T-helper 1 cell treated with Interleukin-12 subunit alpha and Interleukin-12 subunit beta and Interleukin-4 antibody, amounts not matched to agents 30 ng/mL and 1 ng/mL, for 36 hours (primary cell): ENCODE results near the gene RPL26. TPM values are rescaled to one million over a fixed set of nuclear protein-coding genes. Genes with fewer than 3 reads are reported as not detected.

Experiments used
- intact Hi-C: fragments of 100-400 bp; cut with micrococcal nuclease; formaldehyde crosslinking; loops from one replicate; pipeline ENCODE4 v1.15.1; 2024
- total RNA-seq: library from RNA; stranded (reverse); gene quantifications from 2 replicates; pipeline ENCODE4 v1.2.3, GENCODE V29; 2022

The RPL26 gene
- total RNA-seq: 1,712 and 1,733 TPM in 2 replicates

- intact Hi-C loops: loop anchor here (1.0 to 10.0 kb wide), 13 partner anchors 28 to 1741 kb away; partner anchors contain the start of genes KIAA0753, MYH10, PER1 and PFAS
These were observed at the start of gene RPL26 for GRCh38 chr17:8383143-8383822. Gene RPL26, minus strand, starts transcription at chr17:8383193. Its CDS starts 883 bp downstream, at chr17:8382310.

- intact Hi-C loops: loop anchor here (10.0 kb wide), 2 partner anchors 276 to 576 kb away; partner anchors contain the start of genes CYB5D1, NAA38, PER1 and TMEM88
These were observed 48.0 kb upstream of the RPL26 start for GRCh38 chr17:8430966-8431365.

DNA sequence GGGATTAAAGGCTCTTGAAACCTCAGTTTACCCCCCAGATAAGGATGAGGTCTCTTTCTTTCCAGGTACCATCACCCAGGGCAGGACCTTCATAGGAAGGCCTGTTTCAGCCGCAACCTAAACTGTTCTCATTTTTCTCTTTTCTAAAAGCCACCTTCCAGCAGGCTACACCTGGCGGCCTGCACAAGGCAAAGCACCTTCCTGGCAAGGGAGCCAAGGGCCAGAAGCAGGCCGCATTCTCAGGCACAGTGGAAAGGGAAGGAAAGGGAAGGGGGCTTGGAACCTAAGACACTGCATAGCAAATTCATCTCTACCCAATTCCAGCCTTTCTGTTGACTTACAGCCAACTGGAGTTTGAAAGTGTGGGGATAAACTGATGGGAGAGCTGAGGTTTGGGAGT lies 43.8 kb upstream of the RPL26 start:
- intact Hi-C loops: no loop called here

GRCh38 chr17:8426094-8426720 lies 43.2 kb upstream of the RPL26 start:
- intact Hi-C loops: no loop called here

DNA sequence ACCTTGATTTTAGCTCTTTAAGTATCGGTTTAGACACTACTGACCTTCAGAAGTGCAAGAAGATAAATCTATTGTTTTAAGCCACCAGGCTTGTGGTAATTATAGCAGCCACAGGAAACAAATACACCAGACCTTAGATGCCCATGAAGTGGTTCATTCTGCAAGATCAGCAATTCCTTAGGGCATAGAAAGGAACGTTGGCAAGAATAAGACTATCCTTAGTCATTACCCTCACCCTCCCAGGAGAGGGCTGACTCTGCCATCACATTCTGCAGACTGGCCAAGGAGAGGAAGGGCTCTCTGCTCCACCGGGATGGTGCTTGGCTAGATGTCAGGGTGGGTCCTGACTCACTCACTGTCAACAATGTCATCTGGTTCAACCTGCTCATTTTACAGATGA lies 38.6 kb upstream of the RPL26 start:
- intact Hi-C loops: no loop called here

DNA sequence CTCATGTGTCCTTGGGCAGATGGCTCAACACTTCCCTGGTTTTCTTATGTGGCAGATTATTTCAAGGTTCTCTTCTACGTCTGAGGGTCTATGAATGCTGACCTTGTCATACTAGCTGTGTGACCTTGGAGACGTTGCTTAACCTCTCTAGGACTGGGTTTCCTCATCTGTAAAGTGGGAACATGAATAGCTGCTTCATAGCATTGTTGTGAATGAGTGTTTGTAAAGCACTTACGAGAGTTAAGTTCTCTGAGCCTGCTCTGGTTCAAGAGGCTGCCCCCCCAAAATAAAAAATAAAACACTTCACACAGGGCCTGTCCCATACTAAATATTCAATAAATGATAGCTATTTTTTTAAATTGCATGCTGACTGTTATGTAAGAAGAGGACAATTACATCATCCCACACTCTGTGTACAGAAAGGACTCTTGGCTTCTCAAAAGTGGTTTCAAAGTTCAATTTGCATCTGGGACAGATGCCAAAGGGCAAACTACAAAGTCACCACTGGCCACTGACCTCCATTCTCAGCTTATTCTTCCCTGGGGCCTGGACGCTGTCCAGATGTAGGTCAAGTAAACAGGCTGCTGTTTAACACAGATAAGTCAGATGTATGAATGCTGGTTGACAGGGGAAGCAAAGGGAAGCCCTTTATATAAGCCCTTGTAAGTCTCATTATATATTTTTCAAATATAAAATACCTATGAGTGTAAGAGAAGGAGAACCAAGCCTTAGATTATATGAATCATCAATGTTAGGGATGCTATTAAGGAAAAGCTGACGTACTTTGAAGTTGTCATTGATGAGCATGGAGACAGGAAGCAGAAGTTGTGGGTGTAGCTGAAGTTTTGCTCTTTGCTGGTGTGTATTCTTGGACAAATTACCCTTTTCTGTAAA lies 37.3 kb upstream of the RPL26 start:
- intact Hi-C loops: no loop called here

DNA sequence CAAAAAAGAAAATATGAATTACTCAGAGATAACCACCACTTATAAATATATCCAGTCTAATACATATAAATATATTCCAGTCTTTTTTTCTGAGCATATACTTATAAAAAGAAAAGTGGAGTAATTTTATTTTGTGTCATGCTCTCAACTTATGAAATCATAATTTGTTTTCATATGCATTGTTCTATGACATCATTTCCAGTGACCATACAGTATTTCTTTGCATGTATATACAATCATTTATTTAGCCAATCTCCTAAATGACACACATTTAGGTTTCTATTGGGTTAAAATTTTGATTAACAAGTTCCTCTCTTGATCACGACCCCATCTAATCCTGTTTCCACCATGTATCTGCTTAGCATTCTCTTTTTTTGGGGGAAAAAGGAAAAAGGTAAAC lies 36.3 kb upstream of the RPL26 start:
- intact Hi-C loops: no loop called here

DNA sequence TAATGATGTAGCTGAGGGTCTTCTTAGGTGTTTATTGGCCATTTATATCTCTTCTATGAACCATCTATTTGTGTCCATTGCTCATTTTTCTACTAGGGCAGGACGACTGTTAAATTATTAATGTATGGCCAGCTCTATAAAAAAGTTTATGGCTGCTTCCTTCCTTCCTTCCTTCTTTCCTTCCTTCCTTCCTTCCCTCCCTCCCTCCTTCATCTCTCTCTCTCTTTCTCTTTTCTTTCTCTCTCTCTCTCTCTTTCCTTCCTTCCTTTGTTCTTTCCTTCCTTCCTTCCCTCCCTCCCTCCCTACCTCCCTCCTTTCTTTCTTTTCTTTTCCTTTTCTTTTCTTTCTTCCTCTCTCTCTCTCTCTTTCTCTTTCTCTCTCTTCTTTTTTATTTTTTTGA lies 35.5 kb upstream of the RPL26 start:
- intact Hi-C loops: no loop called here

- intact Hi-C loops: no loop called here
These were observed 34.8 kb upstream of the RPL26 start for GRCh38 chr17:8417806-8418205.

DNA sequence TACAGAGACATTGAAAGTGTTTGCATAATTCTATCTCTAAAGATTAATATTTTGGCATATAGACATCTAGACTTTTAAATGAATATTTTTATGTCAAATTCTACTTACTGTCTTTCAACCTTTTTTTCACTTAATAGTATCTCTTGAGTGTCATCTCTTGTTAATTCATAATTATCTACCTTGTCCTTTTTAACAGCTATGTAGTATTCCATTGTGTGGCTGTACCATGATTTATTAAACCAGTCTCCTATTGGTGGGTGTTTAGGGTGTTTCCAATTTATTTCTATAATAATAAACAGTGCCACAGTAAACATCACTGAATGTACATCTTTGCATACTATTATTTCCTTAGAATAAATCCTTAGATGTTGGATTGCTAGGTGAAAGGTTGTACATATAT lies 30.9 kb upstream of the RPL26 start:
- intact Hi-C loops: no loop called here

DNA sequence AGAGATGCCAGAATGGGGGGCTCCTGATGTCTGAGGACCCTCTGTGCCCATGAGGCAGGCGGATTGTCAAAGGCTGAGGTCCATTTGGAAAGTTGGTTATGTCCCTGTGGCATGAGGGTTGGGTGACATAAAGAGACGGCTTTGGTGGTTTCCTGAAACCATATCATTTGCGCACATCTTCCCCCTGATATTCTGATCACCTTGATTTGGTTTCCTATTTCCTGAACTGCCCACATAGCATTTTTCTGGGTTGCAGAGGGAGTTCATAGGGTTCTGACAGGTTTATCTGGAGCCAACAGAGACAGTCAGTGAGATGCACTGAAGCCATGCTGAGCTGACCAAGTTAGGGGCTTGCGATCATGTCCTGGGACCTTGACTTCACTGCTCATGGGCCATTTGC lies 30.3 kb upstream of the RPL26 start:
- intact Hi-C loops: no loop called here

DNA sequence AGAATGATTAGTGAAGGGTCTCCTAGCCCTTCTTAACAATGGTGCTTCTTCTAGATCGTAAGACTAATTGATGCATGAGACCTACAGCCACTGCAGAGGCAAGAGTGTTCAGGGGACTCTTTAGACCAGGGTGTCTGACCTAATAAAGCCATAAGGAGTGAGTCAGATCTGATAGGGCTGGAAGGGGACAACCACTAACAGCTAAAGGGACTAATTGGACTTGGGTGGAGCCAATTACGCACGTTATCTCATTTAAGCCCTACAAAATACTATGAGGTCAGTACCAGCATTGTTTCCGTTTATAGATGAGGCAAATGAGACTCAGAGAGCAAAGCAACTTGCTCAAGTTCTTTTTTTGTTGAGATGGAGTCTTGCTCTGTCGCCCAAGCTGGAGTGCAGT lies 29.1 kb upstream of the RPL26 start:
- intact Hi-C loops: no loop called here

DNA sequence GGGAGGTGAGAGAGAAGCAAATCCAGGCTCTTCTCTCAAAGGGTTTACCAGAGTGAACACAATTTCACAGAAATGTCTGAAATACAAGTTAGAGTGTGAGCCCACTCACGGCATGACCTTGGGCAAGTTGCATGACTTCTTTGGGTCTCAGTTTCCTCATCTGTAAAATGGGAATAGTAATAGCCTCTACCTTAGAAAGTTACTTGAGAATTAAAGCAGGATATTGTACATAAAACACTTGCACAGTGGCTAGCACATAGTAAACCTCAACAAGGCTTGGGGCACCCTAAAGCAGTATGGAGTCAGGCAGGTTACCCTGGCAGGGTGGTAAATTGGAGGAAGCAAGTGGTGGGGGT lies 27.9 kb upstream of the RPL26 start:
- intact Hi-C loops: loop anchor here (1.0 to 2.0 kb wide), 4 partner anchors 24 to 374 kb away; partner anchors contain the start of genes NDEL1 and RPL26

GRCh38 chr17:8409966-8410882 lies 27.2 kb upstream of the RPL26 start:
- intact Hi-C loops: loop anchor here (1.0 to 2.0 kb wide), 4 partner anchors 25 to 375 kb away; partner anchors contain the start of genes NDEL1 and RPL26

- intact Hi-C loops: no loop called here
These were observed 25.4 kb upstream of the RPL26 start for GRCh38 chr17:8408371-8408770.

GRCh38 chr17:8406174-8406573 lies 23.2 kb upstream of the RPL26 start:
- intact Hi-C loops: no loop called here

- intact Hi-C loops: no loop called here
These were observed 22.6 kb upstream of the RPL26 start for GRCh38 chr17:8405499-8406016.

DNA sequence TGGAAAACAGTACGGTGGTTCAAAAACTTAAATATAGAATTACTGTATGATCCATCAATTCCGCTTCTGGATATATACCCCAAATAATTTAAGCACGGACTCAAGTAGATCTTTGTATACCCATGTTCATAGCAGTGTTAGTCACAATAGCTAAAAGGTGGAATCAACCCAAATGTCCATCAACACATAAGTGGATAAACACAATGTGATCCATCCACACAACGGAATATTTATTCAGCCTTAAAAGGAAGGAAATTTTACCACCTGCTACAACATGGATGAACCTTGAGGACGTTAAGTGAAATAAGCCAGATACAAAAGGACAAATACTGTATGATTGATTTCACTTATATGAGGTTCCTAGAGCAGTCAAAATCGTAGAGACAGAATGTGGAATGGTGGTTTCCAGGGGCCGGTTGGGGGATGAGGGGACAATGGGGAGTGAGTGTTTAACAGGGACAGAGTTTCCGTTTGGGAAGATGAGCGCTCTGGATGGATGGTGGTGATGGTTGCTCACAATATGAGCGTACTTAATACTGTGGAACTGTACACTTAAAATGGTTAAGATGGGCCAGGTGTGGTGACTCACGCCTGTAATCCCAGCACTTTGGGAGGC lies 20.0 kb upstream of the RPL26 start:
- intact Hi-C loops: no loop called here

GRCh38 chr17:8401107-8401506 lies 18.1 kb upstream of the RPL26 start:
- intact Hi-C loops: no loop called here

DNA sequence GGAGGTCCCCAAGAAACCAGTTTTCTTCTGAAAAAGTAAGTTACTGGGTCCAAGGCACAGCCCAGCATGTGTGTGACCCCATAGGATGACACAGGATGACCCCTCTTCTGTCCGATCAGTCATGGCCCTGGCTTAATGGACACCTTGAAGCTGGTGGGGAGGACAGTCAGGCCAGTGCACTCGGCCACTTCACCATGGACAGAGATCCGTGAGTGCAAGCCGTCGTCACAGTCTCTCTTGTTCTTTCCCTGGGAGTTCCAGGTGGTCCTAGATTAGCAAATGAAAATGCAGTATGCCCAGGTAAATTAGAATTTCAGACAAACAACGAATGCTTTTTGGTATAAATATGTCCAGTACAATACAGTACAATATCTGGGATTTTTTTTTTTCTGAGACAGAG lies 16.0 kb upstream of the RPL26 start:
- intact Hi-C loops: no loop called here
